IPS DF 19.7 (cell line): ENCODE data around the gene UBA6.
"Not testable (repeated sequence)": the region's sequence is repeated elsewhere in the genome, so short reads cannot be mapped to it uniquely, and the experiment has no call there.

ENCODE experiments used
- DNase-seq: peaks from one replicate; pipeline ENCODE4 v3.0.0-alpha.2; 2013; ENCODE audit warnings: low read depth, low spot score

The UBA6 gene

DNA sequence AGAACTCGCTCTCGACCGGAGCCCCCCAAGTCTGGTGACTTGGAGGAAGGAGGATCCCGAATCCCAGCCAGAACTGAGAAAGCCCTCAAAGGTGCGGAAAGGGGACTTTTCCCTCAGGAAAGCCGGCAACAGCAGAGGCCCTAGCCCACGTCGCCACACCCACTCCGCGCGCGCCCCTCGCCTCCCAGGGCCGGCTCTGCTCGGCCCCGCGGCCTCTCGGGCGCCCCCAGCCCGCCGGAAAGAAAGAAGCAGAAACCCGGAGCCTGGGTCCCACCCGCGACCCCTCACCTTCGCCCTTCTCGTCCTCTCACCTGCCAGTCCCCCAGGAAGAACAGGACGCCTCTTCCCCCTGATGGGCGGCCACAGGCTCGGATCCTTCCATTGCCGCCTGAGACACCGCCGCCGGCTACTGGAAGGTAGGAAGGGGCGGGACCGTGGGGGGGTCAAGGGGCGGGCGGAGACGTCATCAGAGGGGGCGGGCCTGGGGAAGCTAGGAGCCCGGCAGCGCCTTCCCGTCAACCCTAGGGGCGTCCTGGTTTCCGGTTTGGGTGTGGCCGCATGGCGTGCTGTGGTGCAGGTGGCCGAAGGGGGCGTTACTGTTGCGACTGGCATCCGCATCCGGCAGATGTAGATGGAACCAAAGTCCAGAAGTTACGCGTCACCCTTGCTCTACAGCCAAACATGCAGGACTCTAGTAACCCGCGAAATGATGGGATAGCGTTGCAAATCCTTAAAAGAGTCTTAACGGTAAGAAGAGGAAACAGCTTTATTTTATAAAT is at the start of gene UBA6:
UBA6 (minus strand) TSS at position 418 of the 779 bp plus-strand sequence; CDS start at position 382, 36 bp downstream.
- peak; percentile 86 for DNase-seq

DNA sequence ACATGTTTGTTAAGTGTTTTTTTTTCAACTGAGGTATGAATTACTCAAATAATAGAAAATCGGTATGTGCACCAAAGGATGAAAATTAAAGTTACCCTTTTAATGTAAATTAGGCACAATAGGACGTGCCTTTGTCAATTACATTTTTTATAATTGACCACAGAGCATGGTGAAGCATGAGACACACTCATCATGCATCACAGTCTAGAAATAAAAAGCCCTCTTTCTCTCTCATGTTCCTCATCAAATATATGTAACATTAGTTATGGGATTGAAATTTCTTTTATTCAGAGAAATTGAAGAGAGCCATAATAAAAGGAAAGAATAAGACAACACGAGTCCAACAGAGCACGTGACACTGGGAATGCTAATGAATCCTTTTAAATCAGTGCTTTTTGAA is 49.7 kb upstream of the UBA6 start:
- no peak for DNase-seq

DNA sequence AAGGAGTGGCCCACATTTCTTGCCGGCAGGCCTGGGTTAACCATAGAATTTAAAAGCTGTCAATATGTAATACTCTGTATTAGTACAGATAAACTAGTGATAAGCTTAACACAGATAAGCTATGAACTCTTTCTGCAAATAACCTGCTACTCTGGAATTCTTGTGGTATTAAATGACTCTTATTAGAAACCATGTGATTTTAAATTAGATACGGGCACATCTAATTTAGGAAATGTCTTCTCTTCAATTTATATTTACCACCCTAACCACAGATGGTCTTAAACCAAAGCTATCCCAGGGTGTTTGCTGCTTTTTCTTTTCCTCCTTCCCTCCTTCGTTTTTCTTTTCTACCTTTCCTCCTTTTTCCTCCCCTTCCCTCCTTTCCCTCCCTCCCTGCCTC is 48.3 kb upstream of the UBA6 start:
- no peak for DNase-seq

DNA sequence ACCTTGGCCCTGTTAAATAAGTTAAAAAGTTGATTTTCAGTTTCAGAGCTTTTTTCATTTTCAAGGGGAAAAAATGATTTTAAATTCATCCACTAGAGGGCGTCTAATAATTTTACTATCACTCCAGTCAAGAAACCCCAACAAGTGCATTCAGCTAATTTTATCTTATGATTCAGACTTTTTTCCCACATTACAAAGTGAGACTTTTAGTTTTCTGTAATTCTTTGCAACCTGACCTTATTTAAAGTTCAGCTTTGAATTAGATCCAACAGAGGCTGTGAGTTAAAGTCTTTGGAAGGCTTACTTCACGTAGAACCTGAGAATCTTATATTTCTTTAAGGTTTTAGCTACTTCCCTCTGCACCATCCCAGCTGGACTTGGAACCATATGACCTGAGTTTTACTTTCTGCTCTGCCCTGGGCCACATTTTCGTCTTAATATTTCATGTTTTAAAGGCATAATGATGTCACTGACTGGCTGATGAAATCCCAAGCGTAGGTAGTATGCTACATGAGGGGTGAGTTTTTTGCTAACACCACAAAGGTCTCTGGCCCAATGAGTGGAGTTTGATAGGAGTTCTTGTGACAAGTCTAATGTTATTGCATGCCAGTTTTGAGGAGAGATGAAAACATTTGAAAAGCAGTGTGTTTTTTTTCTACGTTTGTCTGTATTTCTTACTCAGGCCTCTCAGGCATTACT is 46.0 kb upstream of the UBA6 start:
- no peak for DNase-seq

DNA sequence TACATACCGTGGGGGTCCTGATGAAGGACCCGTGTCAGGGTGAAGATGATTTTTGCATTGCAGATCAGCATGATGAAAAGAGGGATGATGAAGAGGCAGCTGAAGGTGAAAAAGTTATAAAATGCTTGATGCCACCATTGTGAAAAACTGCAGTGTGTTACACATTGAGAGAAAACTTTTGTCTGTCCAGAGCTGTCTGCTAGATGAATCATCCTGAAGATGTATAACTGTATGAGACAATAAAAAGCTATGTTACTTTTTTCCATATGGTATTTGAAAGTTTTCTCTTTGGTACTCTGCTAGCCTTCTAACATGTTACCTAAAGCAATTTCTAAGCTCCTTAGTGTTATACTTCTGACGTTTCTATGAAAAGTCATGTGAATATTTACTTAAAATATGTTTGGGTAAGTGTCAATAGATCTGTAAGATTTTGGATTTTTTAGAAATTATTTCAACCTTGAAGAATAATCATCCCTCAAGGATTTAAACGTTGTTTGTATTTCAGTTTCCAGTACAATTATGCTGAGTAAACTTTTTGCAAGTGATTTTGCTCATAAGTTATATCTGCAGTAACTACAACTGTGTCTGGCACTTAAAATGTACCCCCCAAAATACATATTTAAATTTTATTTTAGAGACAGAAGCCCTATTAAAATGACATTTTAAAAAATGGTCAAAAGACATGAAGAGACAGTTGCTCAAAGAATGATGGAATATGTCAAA is 43.8 kb upstream of the UBA6 start:
- DNase-seq: no peak

DNA sequence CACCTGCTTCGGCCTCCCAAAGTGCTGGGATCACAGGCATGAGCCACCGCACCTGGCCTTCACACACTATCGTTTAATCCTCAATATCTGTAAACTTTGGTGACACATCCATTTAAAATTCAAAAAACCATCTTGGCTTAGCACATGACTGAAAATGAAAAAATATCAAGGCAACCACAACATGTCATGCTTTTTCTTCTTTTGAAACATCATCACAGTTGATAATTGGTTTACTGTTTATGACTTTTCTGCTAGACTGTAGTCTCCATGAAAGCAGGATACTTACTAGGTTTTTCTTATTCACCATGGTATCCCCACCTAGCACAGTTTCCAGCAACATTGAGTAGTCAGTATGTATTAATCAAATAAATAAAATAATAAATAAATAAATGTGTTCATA is 42.2 kb upstream of the UBA6 start:
- DNase-seq: no peak

DNA sequence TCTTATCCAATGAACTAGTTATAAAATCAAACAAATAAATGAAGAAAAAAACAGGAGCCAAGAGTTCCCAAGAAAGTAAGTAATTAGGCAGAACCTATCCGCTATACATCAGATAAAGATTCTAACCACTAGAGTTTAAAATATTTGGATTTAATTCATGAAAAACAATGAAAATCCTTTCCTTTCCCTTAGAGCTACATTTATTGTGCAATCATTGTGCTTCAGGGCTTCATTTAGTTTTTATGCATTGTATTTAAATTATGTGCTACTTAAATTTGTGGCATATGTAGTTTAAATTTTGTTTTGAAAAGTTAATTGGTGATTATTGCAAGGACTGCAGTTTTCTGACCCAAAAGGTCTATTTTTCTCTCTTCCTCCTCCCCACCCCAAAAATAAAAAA is 35.3 kb upstream of the UBA6 start:
- no peak for DNase-seq

DNA sequence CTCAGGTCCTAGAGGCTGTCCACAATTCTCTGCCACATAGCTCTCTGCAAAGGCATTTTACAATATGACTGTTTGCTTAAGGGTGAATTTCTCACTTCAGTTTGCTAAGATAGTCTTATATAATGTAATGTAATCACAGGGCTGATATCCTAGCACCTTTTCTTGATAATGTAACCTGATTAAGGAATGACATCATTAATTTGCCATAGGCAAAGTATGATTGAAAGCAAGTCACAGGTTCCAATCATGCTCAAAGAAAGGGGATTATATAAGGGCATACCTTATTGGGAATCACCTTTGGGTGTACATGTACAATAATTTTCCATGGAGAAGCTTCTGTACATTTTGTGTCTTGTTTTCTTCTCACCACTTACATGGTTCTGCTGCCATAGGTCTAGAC is 34.4 kb upstream of the UBA6 start:
- no peak for DNase-seq

DNA sequence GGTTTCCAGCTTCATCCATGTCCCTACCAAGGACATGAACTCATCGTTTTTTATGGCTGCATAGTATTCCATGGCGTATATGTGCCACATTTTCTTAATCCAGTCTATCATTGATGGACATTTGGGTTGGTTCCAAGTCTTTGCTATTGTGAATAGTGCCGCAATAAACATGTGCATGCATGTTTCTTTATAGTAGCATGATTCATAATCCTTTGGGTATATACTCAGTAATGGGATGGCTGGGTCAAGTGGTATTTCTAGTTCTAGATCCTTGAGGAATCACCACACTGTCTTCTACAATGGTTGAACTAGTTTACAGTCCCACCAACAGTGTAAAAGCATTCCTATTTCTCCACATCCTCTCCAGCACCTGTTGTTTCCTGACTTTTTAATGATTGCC is 29.6 kb upstream of the UBA6 start:
- DNase-seq: not testable (repeated sequence)

DNA sequence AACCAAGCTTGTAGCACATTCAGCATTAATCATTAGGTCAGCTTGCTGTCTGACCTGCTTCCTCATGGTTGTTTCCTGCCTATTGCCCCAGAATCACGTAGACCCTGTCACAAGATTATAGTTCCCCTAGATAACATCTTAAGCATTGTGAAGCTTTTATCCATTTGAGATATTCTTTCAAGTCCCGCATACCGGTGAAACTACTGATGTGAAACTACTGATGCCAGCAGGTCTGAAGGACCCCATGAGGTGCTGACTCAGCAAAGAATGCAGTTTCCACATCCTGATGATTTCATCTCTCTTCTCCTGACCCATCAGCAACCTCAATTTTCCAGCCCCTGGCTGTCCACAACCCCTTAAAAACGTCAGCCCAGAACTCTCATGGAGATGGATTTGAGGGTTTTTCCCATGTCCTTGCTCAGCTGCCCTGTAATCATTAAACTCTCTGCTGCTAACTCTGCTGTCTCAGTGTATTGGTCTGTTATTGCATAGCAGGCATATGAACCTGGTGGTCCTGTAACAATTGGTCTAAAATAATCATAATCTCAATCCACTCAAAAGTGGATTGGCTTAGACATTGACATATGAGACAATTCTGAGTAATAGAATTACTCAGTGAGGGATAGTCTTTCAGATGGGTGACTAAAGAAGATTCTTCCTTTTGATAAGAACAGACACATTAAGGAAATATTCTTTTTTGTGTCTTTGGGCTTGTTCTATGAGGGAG is 26.3 kb upstream of the UBA6 start:
- no peak for DNase-seq

DNA sequence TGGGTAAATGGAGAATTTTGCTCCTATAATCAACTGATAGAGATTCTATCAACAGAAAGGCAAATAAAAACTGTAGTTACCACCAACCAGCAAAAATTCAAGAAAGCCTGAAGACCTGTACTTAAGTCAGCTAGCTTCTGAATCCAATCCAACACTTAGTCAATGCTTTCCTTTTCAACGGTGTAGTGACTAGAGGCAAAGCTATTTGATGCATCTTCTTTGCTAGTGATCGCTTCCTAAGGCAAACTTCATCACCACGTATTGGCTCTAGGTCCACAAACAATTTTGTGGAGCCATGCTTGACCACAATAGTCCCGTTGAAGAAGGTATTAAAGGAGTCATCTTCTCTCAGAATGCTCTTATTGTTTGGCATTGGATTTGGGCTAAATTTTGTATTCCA is 25.0 kb upstream of the UBA6 start:
- DNase-seq: no peak

DNA sequence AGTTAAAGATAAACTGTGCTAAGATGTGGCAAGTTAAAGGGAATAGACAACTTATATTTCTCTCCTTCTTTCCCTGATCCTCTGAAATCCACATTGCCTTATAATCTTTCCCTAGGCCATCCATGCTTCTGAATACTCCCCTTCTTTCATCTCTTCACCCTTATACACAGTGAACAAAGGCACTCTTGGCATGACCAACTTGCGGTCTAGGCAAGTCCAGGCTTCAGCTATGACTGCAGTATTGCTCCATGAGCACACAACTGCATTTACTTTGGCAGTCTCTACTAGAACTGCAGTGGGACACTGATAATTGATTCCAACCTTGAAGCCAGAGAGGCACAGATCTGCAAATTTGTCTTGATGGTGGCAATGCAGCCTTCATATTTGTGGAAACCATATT is 24.2 kb upstream of the UBA6 start:
- DNase-seq: no peak

DNA sequence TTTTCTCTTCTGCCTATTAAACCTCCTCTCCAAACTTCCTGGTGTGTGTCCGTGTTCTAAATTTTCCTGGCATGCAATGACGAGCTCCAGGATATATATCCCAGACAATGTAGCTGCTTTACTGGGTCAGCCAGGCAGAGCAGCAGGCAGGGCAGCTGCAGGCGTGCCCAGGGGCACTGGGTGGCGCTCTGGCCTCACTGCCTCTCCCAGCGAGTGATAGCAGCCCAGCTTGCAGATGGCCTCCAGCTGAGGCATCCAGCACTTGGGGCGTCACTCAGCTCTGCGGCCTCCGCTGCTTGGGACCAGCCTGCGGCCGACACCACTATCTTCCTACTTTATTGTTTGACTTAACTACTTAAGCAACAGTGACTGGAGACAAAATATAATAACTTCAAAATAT is 23.0 kb upstream of the UBA6 start:
- no peak for DNase-seq

DNA sequence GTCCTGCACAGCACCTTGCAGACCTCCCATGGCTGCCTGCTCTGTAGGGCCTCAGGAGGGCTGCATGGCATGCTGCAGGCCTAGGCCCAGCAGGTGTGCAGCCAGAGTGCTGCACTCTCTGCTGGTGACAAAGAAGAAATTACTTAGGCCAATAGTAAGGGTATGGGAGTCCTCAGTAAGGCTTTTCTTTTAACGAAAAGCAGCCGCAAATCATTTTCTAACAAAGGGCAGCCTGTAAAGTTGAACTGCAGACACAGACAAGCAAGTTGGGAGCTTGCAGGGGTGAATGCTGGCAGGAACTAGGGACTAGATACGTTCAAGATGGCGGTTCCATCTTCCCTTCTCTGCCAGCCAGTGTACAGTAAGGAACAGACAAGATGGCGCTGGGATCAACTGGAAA is 22.4 kb upstream of the UBA6 start:
- DNase-seq: no peak

DNA sequence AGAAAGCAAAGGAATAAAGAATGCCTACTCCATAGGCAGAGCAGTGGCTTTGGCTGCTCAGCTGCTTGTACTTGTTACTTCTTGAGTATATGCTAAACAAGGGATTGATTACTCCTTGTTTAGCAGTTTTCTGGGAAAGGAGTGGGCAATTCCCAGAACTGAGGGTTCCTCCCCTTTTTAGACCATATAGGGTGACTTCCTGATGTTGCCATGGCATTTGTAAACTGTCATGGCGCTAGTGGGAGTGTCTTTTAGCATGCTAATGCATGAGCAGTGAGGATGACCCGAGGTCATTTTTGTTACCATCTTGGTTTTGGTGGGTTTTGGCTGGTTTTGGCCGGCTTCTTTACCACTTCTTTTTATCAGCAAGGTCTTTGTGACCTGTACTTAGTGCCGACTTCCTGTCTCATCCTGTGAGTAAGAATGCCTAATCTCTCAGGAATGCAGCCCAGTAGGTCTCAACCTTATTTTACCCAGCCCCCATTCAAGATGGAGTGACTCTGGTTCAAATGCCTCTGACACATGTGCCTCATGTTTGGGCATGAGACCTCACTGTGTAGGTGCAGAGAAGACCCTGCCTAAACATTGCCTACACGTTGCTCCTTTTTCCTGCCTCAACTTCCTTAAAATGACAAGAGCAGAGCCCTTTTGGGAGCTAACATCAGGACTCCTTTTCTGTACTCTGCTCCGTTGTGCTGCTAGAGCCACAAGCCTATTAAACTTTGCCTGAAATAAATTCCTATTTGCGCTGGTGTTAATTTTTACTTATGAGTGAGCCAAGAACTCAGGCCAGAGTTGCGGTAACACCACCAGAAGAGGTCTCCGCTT is 21.0 kb upstream of the UBA6 start:
- DNase-seq: peak; percentile 48

DNA sequence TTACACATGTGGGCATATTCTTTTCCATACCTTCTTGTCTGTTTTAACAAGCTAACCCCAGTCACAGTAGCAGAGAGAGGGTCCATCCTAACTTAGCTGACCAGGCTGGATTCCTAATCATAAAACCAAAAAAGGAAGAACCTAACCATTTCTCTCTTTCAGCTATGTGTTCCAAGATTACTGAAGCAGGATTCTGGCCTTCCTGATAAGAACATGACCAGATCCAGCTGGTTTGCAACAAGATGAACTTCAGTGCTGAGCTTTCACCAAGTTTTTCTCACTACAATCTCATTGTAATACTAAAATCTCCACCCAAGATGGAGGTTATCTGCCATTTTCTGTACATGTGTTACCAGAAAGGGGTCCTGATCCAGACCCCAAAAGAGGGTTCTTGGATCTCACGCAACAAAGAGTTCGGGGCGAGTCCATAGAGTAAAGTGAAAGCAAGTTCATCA is 20.4 kb upstream of the UBA6 start:
- DNase-seq: no peak

DNA sequence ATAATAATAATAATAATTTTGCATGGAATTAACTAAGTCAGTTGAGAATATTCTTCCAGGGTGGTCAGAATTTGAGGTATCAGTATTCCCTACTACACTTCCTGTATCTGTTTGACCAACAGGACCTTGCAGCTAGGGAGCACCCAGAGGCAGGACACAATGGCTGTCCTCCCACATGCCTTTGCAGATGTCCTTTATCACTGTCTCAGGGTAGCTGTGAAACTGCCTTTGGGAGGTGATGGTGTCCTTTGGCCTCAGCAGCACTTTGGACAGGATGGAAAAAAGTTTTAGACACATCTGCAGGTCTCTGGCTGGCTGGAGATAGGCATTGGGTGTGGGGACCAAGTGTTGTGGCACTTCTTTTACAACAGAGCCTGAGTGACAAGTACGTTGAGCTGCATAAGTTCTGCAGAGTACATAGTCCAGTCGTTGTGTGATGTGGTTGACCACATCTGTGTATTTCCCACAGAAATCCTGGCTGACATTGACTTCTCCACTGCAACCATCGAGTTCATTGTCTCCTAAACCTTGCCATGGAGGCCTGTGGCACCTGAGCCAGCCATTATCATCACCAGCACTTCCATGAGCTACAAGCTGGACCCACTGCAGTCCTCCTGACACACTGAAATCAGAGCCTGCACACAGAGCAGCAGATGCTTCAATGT is 19.1 kb upstream of the UBA6 start:
- no peak for DNase-seq

DNA sequence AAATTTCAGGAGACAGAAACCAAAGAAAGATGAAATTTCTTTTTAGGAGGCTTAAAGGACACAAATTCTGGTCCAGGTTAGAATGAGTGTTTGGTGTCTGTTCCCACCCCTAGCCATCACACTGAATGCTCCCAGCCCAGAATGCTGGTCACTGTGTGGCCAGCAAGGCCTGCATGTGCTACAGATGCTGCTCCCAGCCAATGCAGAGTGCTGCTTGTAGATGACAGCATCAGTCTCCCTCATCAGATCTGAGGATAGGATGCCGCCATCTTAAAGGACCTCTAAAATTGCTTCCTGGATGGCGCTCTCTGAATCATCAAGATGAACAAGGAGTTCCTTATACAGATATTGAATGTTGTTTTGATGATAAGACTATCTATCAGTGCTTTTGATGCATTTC is 17.9 kb upstream of the UBA6 start:
- DNase-seq: no peak

DNA sequence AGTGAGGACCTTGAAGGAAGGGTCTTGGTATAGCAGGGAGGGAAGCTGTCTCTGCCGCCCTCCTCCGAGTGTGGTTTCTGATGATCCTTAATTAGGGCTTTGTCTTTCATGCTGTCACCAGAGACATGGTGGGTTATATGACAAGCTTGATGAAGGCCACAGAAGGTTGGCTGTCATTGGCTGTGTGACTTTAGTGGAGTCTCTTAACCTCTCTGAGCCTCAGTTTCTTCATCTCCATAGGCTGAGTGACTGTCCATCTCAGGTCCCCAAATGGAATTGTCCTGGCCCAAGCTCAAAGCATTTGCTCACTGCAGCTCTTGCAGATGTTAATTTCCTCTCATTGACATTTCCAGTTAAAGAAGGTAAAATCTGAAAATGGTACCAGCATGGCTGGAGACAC is 16.6 kb upstream of the UBA6 start:
- DNase-seq: no peak

DNA sequence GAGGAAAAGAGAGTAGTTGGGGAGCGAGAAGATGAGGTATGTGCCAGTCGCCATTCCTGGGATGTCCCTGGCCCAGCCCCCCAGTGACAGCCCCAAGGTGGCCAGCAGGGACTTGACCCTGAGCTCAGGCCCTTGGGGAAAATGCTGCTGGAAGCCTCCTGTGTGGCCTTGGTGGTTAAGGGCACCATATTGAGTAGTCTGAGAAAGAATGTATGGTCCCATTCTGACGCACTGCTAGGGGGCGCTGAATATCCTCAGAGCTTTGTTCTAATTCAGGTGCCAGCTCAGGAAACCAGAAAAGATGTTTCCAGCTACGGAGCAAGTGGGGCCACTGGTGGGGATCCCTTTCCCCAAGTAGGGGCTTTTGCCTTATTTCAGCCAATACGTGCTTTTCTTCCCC is 14.0 kb upstream of the UBA6 start:
- DNase-seq: no peak

DNA sequence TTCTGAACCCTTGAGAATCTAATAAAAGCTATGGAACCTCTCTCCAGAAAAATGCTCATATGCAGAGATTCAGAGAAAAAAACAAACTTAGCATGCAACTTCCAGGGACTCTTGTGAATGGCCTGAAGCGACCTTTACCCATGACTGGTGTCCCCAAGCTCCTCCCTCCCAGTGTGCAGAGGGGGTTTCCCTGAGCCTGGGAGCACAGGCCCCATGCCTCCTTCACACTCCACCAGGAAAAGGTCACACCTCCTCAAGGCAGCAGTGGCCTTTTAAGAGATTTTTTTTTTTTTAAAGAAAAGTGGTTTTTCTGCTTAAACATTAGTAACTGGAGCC is 13.3 kb upstream of the UBA6 start:
- no peak for DNase-seq
